KMS-11 (cell line): ENCODE data around the gene TRPM1.

Source experiments
- H2AFZ ChIP-seq: fragments of 200-600 bp; sonication (generic); 2 replicates; pipeline ENCODE4 v1.6.1; 2016; ENCODE audit warnings: antibody characterized with exemption, mixed run types, low read depth
- H3K27ac ChIP-seq: fragments of 200-600 bp; sonication (generic); 2 replicates; pipeline ENCODE4 v1.6.1; 2016; ENCODE audit warnings: mild to moderate bottlenecking, mixed run types
- H3K27me3 ChIP-seq: fragments of 200-600 bp; sonication (generic); 2 replicates; pipeline ENCODE4 v1.6.1; 2017; ENCODE audit warnings: mild to moderate bottlenecking, low read depth, mixed run types, moderate library complexity; ENCODE audit not compliant: insufficient read depth
- H3K36me3 ChIP-seq: fragments of 200-600 bp; sonication (generic); 2 replicates; pipeline ENCODE4 v1.6.1; 2017; ENCODE audit warnings: mild to moderate bottlenecking, mixed run types; ENCODE audit not compliant: insufficient read depth
- H3K4me1 ChIP-seq: fragments of 200-600 bp; sonication (generic); 2 replicates; pipeline ENCODE4 v1.6.1; 2016; ENCODE audit warnings: mild to moderate bottlenecking, low read depth, mixed run types; ENCODE audit not compliant: poor library complexity, severe bottlenecking
- H3K4me2 ChIP-seq: fragments of 200-600 bp; sonication (generic); 2 replicates; pipeline ENCODE4 v1.7.0; 2016; ENCODE audit warnings: mild to moderate bottlenecking, mixed run types
- H3K4me3 ChIP-seq: fragments of 200-600 bp; sonication (generic); IDR thresholded peaks from 2 replicates; pipeline ENCODE4 v1.6.1; 2017; ENCODE audit warnings: low read depth, low read length, mixed read lengths; ENCODE audit not compliant: insufficient read depth
- H3K79me2 ChIP-seq: fragments of 200-600 bp; sonication (generic); 2 replicates; pipeline ENCODE4 v1.6.1; 2016; ENCODE audit warnings: low read depth, mixed run types; ENCODE audit not compliant: insufficient read depth
- H3K9ac ChIP-seq: fragments of 200-600 bp; sonication (generic); 2 replicates; pipeline ENCODE4 v1.6.1; 2016; ENCODE audit warnings: mild to moderate bottlenecking, mixed run types
- H4K20me1 ChIP-seq: fragments of 200-600 bp; sonication (generic); 2 replicates; pipeline ENCODE4 v1.6.1; 2016; ENCODE audit warnings: mild to moderate bottlenecking, mixed run types; ENCODE audit not compliant: insufficient read depth
- CTCF ChIP-seq: fragments of 200-600 bp; sonication (generic); conservative IDR thresholded peaks from 2 replicates; pipeline ENCODE4 v1.6.1; 2017; ENCODE audit warnings: low read depth, mild to moderate bottlenecking, antibody characterized with exemption, low read length, moderate library complexity, mixed read lengths

TRPM1 gene

GRCh38 chr15:31019986-31020385, 81.5 kb downstream of the TRPM1 start:
- Histone ChIP-seq H4K20me1 (no peaks in the 10 kb centered on the region), H3K27ac (no peak overlapping the region), H3K4me1 (peaks cover 17% of the 10 kb centered on the region), H3K4me2 (no peak overlapping the region), H3K79me2 (no peaks in the 10 kb centered on the region), H2AFZ (no peak overlapping the region), H3K9ac (no peak overlapping the region), H3K36me3 (no peaks in the 10 kb centered on the region), H3K27me3 (no peaks in the 10 kb centered on the region), H3K4me3 (no peak overlapping the region)
- no peak for TF ChIP-seq CTCF

GRCh38 chr15:31017311-31017710, 84.2 kb downstream of the TRPM1 start:
- H2AFZ ChIP-seq, result no peak overlapping the region
- TF ChIP-seq CTCF, result no peak
- no peaks in the 10 kb centered on the region for H4K20me1 ChIP-seq
- H3K36me3 ChIP-seq, result no peaks in the 10 kb centered on the region
- peaks cover 37% of the 10 kb centered on the region for H3K4me1 ChIP-seq
- no peak overlapping the region for H3K9ac ChIP-seq
- H3K4me3 ChIP-seq, result no peak overlapping the region
- no peaks in the 10 kb centered on the region for H3K27me3 ChIP-seq
- no peak overlapping the region for H3K27ac ChIP-seq
- no peaks in the 10 kb centered on the region for H3K79me2 ChIP-seq
- H3K4me2 ChIP-seq, result no peak overlapping the region

DNA sequence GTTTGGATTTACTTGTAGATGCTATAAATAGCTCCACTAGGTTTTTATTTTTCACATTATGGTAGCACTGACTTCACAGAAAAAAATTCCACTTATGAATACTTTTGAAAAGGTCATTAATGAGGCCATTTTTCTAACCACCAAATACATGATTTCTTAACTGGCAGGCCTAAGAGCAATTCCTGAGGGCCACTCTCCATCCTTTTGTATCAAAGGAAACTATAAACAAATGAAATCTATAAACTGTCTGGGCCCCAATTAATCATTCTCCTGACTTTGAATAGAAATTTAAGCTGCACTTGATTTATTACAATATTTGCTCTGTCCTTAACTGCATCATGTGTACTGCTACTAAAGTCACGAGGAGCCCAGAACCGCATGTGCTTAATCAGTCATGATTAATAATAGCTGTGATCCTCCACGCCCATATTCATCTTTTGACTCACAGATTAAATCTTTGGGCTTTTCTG, 85.0 kb downstream of the TRPM1 start:
- Histone ChIP-seq H3K36me3 (no peaks in the 10 kb centered on the region), H2AFZ (no peak overlapping the region), H3K27ac (no peak overlapping the region), H4K20me1 (no peaks in the 10 kb centered on the region), H3K27me3 (no peaks in the 10 kb centered on the region), H3K79me2 (no peaks in the 10 kb centered on the region), H3K4me3 (no peak overlapping the region), H3K4me1 (peaks cover 37% of the 10 kb centered on the region), H3K9ac (no peak overlapping the region), H3K4me2 (0 out of 2 replicates have a peak overlapping the region, but pooled peaks have one; percentile 4)
- TF ChIP-seq CTCF, result no peak

DNA sequence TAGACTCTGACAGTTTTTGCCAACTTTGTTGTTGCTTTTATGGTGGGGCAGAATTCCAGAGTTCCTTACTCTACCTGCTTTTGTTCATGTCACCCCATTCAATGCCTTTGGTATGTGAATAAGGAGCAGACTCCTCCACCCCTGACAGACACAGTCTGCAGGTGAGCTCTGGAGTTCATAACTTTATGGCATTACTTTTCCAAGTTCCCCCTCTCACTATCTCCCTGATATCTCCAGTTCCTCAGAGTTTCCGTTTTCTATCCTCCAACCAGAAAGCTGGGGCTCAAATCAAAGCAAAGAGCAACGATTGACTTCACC, 87.0 kb downstream of the TRPM1 start:
- Histone ChIP-seq H3K27ac (peak overlapping the region; percentile 3; the same call in 1 of the 2 replicates), H3K4me1 (peaks cover 43% of the 10 kb centered on the region), H4K20me1 (no peaks in the 10 kb centered on the region), H2AFZ (peak overlapping the region; percentile 53; the same call in 1 of the 2 replicates), H3K9ac (no peak overlapping the region), H3K4me3 (no peak overlapping the region), H3K27me3 (no peaks in the 10 kb centered on the region), H3K4me2 (no peak overlapping the region), H3K79me2 (no peaks in the 10 kb centered on the region), H3K36me3 (no peaks in the 10 kb centered on the region)
- no peak for TF ChIP-seq CTCF
